Fibroblast of the aortic adventitia (primary cell): ENCODE data around the gene RASAL2. TPM values are rescaled to one million over a fixed set of nuclear protein-coding genes. Genes with fewer than 3 reads are reported as not detected.
A peak's percentile ranks its signal among the peaks of the same experiment; 100 is the strongest.
"Not testable (repeated sequence)": the region's sequence is repeated elsewhere in the genome, so short reads cannot be mapped to it uniquely, and the experiment has no call there.

Experiments used
- DNase-seq: peaks from one replicate; pipeline ENCODE4 v3.0.0-alpha.2; 2010; ENCODE audit warnings: low read depth
- H3K4me3 ChIP-seq: 2 replicates; pipeline ENCODE4 v1.5.1; 2011; ENCODE audit warnings: low read depth, mild to moderate bottlenecking, control low read depth, low read length, moderate library complexity
- CTCF ChIP-seq: IDR thresholded peaks from 2 replicates; pipeline ENCODE4 v1.5.1; 2011; ENCODE audit warnings: mild to moderate bottlenecking, low read length, control low read depth, inconsistent platforms; ENCODE audit not compliant: insufficient read depth
- total RNA-seq: library from RNA; depleted of rRNA; stranded (reverse); fragments of >200 nt; gene quantifications from 2 replicates; pipeline ENCODE4 v1.2.3, GENCODE V29; 2012; ENCODE audit warnings: low replicate concordance

Gene RASAL2
- total RNA-seq, 1 donor, result 30.5 TPM

GRCh38 chr1:178088651-178089050 lies 5.3 kb upstream of the RASAL2 start:
- no peak overlapping the region for H3K4me3 ChIP-seq
- no peak for DNase-seq
- TF ChIP-seq CTCF, result no peak

- not testable (repeated sequence) for DNase-seq, H3K4me3 ChIP-seq
Observed at GRCh38 chr1:178091454-178091853, 2.5 kb upstream of the RASAL2 start.

GRCh38 chr1:178091986-178092745 lies 1.7 kb upstream of the RASAL2 start:
- DNase-seq, result peak; percentile 59
- TF ChIP-seq CTCF, result no peak
- peak overlapping the region; percentile 14 for H3K4me3 ChIP-seq

GRCh38 chr1:178092878-178093493 lies 918 bp upstream of the RASAL2 start:
- DNase-seq, result no peak
- peak overlapping the region; percentile 83 for H3K4me3 ChIP-seq
- peak; percentile 17 for TF ChIP-seq CTCF

- no peak for TF ChIP-seq CTCF
- peak; percentile 95 for DNase-seq
- peak overlapping the region; percentile 95 for H3K4me3 ChIP-seq
Observed at GRCh38 chr1:178093494-178093950, 382 bp upstream of the RASAL2 start.

- TF ChIP-seq CTCF, result no peak
- DNase-seq, result peak; percentile 77
- H3K4me3 ChIP-seq, result peak overlapping the region; percentile 95
Observed at GRCh38 chr1:178094739-178095645, 1.1 kb downstream of the RASAL2 start.

GRCh38 chr1:178096421-178096820 lies 2.5 kb downstream of the RASAL2 start:
- TF ChIP-seq CTCF, result no peak
- no peak for DNase-seq
- H3K4me3 ChIP-seq, result peak overlapping the region; percentile 95
